GM10248 (cell line): Measurements from ENCODE around the gene PI4KA.

Experiments used
- CTCF ChIA-PET: fragments of 300-600 bp; sonication (Branson Sonifier 250); formaldehyde crosslinking; extraction: SDS; loops from one replicate; lab custom pipeline; 2021; ENCODE audit warnings: antibody characterized with exemption; lab: Yijun Ruan, JAX
- POLR2A ChIA-PET: fragments of 350-650 bp; sonication (Branson Sonifier 250); formaldehyde crosslinking; extraction: SDS; loops from one replicate; lab custom pipeline; 2020; ENCODE audit warnings: antibody characterized with exemption; lab: Yijun Ruan, JAX
- DNase-seq: peaks from one replicate; pipeline ENCODE4 v3.0.0; 2012; ENCODE audit errors: extremely low spot score
- CTCF ChIP-seq: IDR thresholded peaks from 2 replicates; pipeline ENCODE4 v1.5.1; 2012; ENCODE audit warnings: mild to moderate bottlenecking, low read depth; ENCODE audit errors: extremely low read depth, missing control alignments, control extremely low read depth

Gene PI4KA

DNA sequence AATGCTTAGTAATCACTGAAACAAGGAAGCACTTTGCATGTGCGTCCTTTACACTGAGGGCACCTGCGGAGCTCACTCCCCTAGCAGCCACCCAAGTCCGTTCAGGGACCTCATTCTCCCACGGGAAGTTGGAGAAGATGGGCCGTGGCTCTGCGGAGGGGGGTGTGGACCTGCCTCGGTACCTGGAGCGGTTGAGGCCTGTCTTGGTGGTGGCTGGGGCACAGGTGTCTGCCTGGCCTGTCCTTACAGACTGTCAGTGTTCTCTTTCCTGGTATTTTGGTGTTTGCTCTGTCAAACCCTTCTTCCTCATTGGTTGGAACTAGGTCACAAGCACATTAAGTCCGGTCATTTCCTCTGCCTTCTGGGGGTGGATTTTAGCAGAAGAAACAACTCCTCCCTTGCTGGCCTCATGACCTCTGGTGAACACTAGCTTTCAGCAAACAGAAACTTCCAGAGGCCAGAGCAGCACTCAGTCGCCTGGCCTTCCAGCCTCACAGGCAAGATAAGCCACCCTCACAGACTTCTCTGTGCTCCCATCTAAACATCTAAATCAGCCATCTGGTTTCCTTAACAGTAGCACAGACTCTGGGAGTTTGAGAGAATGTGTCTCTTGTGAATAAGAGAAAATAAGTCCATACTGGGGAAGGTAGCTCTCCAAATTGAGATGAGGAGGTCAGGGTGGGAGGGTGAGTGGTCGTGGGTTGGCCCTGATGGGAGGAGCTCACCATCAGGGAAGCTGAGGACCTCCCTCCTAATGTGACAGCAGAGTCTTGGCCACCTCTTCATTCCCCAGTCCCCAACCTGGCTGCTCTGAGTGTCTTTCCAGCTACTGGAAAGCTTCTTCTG is 8.8 kb upstream of the PI4KA start:
- no peak for DNase-seq
- TF ChIP-seq CTCF, result no peak
- CTCF ChIA-PET, result interaction anchor here (1.1 to 5.9 kb wide), 3 partner anchors 18 to 50 kb away, joined by 3 to 37 read pairs (median 5); partner anchors contain the start of gene CRKL
- POLR2A ChIA-PET, result no interaction called here

- no peak for DNase-seq
- POLR2A ChIA-PET, result no interaction called here
- CTCF ChIA-PET, result interaction anchor here (1.7 to 5.9 kb wide), 3 partner anchors 8 to 50 kb away, joined by 5 to 37 read pairs (median 6); partner anchors contain the start of gene CRKL
- no peak for TF ChIP-seq CTCF
Measured at GRCh38 chr22:20866736-20867135, 8.1 kb upstream of the PI4KA start.

- no peak for TF ChIP-seq CTCF
- ChIA-PET CTCF (interaction anchor here (1.7 to 5.9 kb wide), 3 partner anchors 9 to 51 kb away, joined by 5 to 37 read pairs (median 6); partner anchors contain the start of gene CRKL), POLR2A (no interaction called here)
- DNase-seq, result no peak
Measured at GRCh38 chr22:20865875-20866445, 7.3 kb upstream of the PI4KA start.

- CTCF ChIA-PET, result interaction anchor here (1.7 to 2.0 kb wide), 2 partner anchors 10 to 52 kb away, joined by 5 to 6 read pairs; partner anchors contain the start of gene CRKL
- DNase-seq, result no peak
- no peak for TF ChIP-seq CTCF
- POLR2A ChIA-PET, result interaction anchor here (0.5 kb wide), 1 partner anchor 9 kb away, joined by 3 read pairs; no protein-coding TSS in a partner anchor
Measured at GRCh38 chr22:20865331-20865730, 6.7 kb upstream of the PI4KA start.

DNA sequence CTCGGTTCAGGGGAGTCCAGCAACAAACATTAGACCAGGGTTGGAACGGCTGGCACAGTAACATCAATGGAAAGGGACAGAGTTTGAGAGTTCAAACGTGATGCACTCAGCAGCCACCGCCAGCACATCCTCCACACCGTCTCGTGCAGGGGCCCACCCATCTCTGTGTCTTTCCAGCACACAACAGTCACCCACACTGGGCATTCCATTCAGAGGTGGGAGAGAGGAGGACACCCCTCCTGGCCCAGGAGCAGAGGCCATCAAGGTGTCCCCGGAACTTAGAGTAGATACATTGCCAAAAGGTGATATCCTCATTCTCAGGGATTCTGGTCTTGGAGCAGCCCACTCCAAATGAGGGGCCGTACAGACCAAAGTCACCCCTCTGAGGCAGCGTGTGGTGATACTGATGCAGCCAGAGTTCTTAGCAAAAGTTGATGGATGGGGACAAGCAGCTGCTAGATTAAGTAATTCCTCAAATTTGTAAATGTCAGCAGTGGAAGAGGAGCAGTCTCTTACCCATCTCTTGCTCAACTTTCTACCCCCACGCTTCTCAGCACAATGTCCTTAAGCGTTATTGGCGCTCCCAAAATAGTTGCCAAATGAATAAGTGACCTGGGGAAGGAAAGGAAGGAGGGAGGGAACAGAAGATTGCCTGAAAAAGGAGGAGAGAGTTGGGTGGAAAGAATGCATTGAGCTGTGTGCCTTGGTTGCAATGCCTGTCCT is 5.7 kb upstream of the PI4KA start:
- no peak for DNase-seq
- ChIA-PET CTCF (interaction anchor here (1.6 kb wide), 1 partner anchor 12 kb away, joined by 3 read pairs; no protein-coding TSS in a partner anchor), POLR2A (interaction anchor here (0.6 kb wide), 1 partner anchor 1141 kb away, joined by 4 read pairs; no protein-coding TSS in a partner anchor)
- TF ChIP-seq CTCF, result no peak

DNA sequence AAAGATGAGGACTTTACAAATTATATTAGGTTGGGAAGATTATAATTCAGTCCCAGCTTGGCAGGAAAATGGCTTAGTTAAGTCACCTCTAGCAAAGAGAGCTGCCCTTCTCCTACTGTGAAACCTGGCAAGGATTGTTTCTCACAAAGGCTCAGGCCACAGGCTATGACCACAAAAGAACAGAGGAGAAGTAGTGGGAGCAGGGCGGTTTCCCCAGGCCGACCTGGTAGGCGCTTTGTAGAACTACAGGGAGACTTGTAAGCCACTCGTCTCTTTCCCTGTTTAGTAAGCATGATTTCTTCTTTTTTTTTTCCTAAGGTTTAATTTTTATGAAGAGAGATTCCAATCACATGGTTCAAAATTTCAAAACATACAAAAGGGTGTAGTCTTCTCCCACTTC is 4.8 kb upstream of the PI4KA start:
- POLR2A ChIA-PET, result no interaction called here
- CTCF ChIA-PET, result interaction anchor here (1.1 to 1.9 kb wide), 3 partner anchors 13 to 22 kb away, joined by 3 to 4 read pairs (median 3); no protein-coding TSS in a partner anchor
- no peak for DNase-seq
- no peak for TF ChIP-seq CTCF
